Esophagus muscularis mucosa (tissue), 4 donors: ENCODE results near the gene VPS33A.

Source experiments
- CTCF ChIP-seq, 3 experiments: fragments of 200-600 bp in 2 of 3; fragments of 450-650 bp in 1 of 3; sonication (generic) in 2 of 3; IDR thresholded peaks; one replicate each; pipeline ENCODE4 v1.5.1; 2017 to 2019; ENCODE audit warnings: antibody characterized with exemption in 3 of 3, mild to moderate bottlenecking in 2 of 3, moderate library complexity in 1 of 3
- EP300 ChIP-seq: sonication (generic); formaldehyde crosslinking; IDR thresholded peaks from one replicate; pipeline ENCODE4 v1.6.1; 2017; ENCODE audit warnings: antibody characterized with exemption
- POLR2A ChIP-seq: fragments of 450-650 bp; IDR thresholded peaks from one replicate; pipeline ENCODE4 v1.6.1; 2017; ENCODE audit warnings: antibody characterized with exemption, moderate library complexity, mild to moderate bottlenecking, low read depth
- POLR2AphosphoS5 ChIP-seq, 2 donors: sonication (generic); formaldehyde crosslinking; IDR thresholded peaks; one replicate each; pipeline ENCODE4 v1.6.1; 2017; ENCODE audit warnings: antibody characterized with exemption in 2 of 2

GRCh38 chr12:122244565-122245371, 21.5 kb downstream of the VPS33A start:
- TF ChIP-seq CTCF (IDR thresholded peaks at IDR 0.05) (no peak), EP300 (no peak), POLR2A (no peak), POLR2AphosphoS5 (IDR thresholded peaks at IDR 0.05) (no peak)
